ENCODE data around the gene SCYGR2.
A peak's percentile ranks its signal among the peaks of the same experiment; 100 is the strongest.

SCYGR2 gene

GRCh38 chr2:227576110-227576509 lies 22.6 kb upstream of the SCYGR2 start:
- no peak overlapping the region for H3K4me3 ChIP-seq (ENCODE audit: low read depth, low read length)
- no peak for TF ChIP-seq CTCF (IDR thresholded peaks at IDR 0.05; ENCODE audit: control insufficient read depth, extremely low read depth, insufficient read depth)
- no peak for DNase-seq (ENCODE audit: low read depth)

- no peak for TF ChIP-seq CTCF (IDR thresholded peaks at IDR 0.05; ENCODE audit: control insufficient read depth, extremely low read depth, insufficient read depth)
- H3K4me3 ChIP-seq (ENCODE audit: low read depth, low read length): no peak overlapping the region
- DNase-seq (ENCODE audit: low read depth): no peak
Observed at GRCh38 chr2:227576812-227577211, 21.9 kb upstream of the SCYGR2 start.

GRCh38 chr2:227577555-227577954 lies 21.1 kb upstream of the SCYGR2 start:
- TF ChIP-seq CTCF (IDR thresholded peaks at IDR 0.05; ENCODE audit: control insufficient read depth, extremely low read depth, insufficient read depth): no peak
- H3K4me3 ChIP-seq (ENCODE audit: low read depth, low read length): no peak overlapping the region
- DNase-seq (ENCODE audit: low read depth): peak; percentile 49

GRCh38 chr2:227578642-227579041 lies 20.1 kb upstream of the SCYGR2 start:
- H3K4me3 ChIP-seq (ENCODE audit: low read depth, low read length): no peak overlapping the region
- DNase-seq (ENCODE audit: low read depth): no peak
- TF ChIP-seq CTCF (IDR thresholded peaks at IDR 0.05; ENCODE audit: control insufficient read depth, extremely low read depth, insufficient read depth): peak; percentile 31; the same call in 1 of the 2 replicates

- DNase-seq (ENCODE audit: low read depth): no peak
- TF ChIP-seq CTCF (IDR thresholded peaks at IDR 0.05; ENCODE audit: control insufficient read depth, extremely low read depth, insufficient read depth): no peak
- no peak overlapping the region for H3K4me3 ChIP-seq (ENCODE audit: low read depth, low read length)
Observed at GRCh38 chr2:227579791-227580190, 18.9 kb upstream of the SCYGR2 start.

- TF ChIP-seq CTCF (IDR thresholded peaks at IDR 0.05; ENCODE audit: control insufficient read depth, extremely low read depth, insufficient read depth): no peak
- no peak for DNase-seq (ENCODE audit: low read depth)
- no peak overlapping the region for H3K4me3 ChIP-seq (ENCODE audit: low read depth, low read length)
Observed at GRCh38 chr2:227582369-227582768, 16.3 kb upstream of the SCYGR2 start.

GRCh38 chr2:227592694-227593387 lies 5.9 kb upstream of the SCYGR2 start:
- TF ChIP-seq CTCF (IDR thresholded peaks at IDR 0.05; ENCODE audit: control insufficient read depth, extremely low read depth, insufficient read depth): no peak
- no peak for DNase-seq (ENCODE audit: low read depth)
- H3K4me3 ChIP-seq (ENCODE audit: low read depth, low read length): no peak overlapping the region
